Upper lobe of left lung (tissue), 4 donors: ENCODE data around the gene IGSF21.

Experiments used
- POLR2A ChIP-seq, 4 donors: fragments of 450-650 bp; IDR thresholded peaks; one replicate each; pipeline ENCODE4 v1.5.1; 2016 to 2017; ENCODE audit warnings: antibody characterized with exemption in 4 of 4, mild to moderate bottlenecking in 2 of 4
- TF ChIP-seq, protein P1 (sequence below), 6 experiments: fragments of 450-650 bp in 4 of 6; fragments of 200-600 bp in 2 of 6; sonication (generic) in 2 of 6; IDR thresholded peaks; one replicate each; pipeline ENCODE4 v1.5.1; 2016 to 2019; ENCODE audit warnings: antibody characterized with exemption in 6 of 6

DNA sequence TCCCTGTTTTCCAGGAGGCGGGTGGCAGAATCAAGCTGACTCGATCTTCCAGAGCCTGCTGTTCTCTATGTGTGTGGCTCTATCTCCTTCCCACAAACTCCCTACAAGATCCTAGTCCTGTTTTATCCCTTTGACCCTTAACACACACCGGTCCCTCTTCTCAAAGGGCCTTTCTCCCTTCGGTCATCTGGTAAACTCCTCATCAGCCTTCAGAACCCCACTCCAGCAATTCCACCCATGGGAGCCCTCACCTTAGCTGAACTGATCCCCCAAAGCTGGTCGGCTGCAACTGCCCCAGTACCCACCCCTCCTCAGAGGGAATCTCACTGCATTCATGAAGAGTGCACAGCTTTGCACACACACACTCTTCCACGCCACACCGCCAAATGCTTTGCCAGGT lies 184.9 kb downstream of the IGSF21 start:
- TF ChIP-seq, protein P1, sequence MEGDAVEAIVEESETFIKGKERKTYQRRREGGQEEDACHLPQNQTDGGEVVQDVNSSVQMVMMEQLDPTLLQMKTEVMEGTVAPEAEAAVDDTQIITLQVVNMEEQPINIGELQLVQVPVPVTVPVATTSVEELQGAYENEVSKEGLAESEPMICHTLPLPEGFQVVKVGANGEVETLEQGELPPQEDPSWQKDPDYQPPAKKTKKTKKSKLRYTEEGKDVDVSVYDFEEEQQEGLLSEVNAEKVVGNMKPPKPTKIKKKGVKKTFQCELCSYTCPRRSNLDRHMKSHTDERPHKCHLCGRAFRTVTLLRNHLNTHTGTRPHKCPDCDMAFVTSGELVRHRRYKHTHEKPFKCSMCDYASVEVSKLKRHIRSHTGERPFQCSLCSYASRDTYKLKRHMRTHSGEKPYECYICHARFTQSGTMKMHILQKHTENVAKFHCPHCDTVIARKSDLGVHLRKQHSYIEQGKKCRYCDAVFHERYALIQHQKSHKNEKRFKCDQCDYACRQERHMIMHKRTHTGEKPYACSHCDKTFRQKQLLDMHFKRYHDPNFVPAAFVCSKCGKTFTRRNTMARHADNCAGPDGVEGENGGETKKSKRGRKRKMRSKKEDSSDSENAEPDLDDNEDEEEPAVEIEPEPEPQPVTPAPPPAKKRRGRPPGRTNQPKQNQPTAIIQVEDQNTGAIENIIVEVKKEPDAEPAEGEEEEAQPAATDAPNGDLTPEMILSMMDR (IDR thresholded peaks at IDR 0.05), result no peak
- no peak for TF ChIP-seq POLR2A (IDR thresholded peaks at IDR 0.05)
